B cell (primary cell): Measurements from ENCODE around the gene ZMYND10.

ENCODE experiments used
- EZH2 ChIP-seq: IDR thresholded peaks from 2 replicates; pipeline ENCODE4 v1.6.1; 2012; ENCODE audit warnings: borderline replicate concordance, low read depth, mild to moderate bottlenecking, moderate library complexity, low read length; ENCODE audit not compliant: insufficient read depth, poor library complexity, severe bottlenecking
- TF ChIP-seq, protein P1 (sequence below): fragments of 200-600 bp; IDR thresholded peaks from one replicate; pipeline ENCODE4 v1.8.0; 2022; ENCODE audit warnings: antibody characterized with exemption, mild to moderate bottlenecking

DNA sequence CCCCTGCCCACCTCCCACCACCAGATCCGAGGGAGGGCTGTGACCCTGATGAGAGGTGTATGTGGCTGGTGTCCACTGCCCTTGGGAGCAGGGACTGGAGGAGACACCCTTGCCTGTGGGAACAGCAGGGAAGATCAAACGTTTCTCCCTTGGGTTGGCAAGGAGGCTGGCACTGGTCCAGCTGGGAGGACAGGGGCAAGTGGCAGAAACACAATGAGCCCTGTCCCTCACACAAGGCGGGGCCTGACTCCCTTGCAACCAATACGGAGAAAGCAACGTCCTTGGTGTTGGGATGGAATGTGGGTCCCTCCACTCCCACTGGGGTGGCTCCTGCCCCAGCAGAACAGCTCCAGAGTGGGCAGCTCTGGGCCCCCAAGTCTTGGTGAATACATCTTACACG is 28.2 kb downstream of the ZMYND10 start:
- TF ChIP-seq, protein P1, sequence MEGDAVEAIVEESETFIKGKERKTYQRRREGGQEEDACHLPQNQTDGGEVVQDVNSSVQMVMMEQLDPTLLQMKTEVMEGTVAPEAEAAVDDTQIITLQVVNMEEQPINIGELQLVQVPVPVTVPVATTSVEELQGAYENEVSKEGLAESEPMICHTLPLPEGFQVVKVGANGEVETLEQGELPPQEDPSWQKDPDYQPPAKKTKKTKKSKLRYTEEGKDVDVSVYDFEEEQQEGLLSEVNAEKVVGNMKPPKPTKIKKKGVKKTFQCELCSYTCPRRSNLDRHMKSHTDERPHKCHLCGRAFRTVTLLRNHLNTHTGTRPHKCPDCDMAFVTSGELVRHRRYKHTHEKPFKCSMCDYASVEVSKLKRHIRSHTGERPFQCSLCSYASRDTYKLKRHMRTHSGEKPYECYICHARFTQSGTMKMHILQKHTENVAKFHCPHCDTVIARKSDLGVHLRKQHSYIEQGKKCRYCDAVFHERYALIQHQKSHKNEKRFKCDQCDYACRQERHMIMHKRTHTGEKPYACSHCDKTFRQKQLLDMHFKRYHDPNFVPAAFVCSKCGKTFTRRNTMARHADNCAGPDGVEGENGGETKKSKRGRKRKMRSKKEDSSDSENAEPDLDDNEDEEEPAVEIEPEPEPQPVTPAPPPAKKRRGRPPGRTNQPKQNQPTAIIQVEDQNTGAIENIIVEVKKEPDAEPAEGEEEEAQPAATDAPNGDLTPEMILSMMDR = no peak
- TF ChIP-seq EZH2 = no peak
